Activated naive CD8-positive, alpha-beta T cell treated with anti-CD3 and anti-CD28 coated beads, Interleukin-2, amount 10 ng/mL, durations not matched to agents 7 days and 5 days (primary cell): ENCODE results near the gene STRA6. TPM values are rescaled to one million over a fixed set of nuclear protein-coding genes. Genes with fewer than 3 reads are reported as not detected.

ENCODE experiments used
- ATAC-seq: fragments of 150-1000 bp; cut with Tn5 transposase; one replicate; pipeline ENCODE4 v1.10.0; 2021; ENCODE audit warnings: low read depth, moderate library complexity
- POLR2A ChIA-PET: fragments of 350-600 bp; sonication (Branson Sonifier 250); formaldehyde crosslinking; loops from one replicate; lab custom pipeline; 2021; ENCODE audit warnings: antibody characterized with exemption; lab: Charles Lee
- DNase-seq: peaks from one replicate; pipeline ENCODE4 v3.0.0; 2021
- H3K27ac Mint-ChIP-seq: one replicate; pipeline ENCODE4 v1.8.0; 2022; ENCODE audit warnings: mild to moderate bottlenecking, mixed read lengths
- H3K27me3 Mint-ChIP-seq: one replicate; pipeline ENCODE4 v1.8.0; 2022; ENCODE audit warnings: mild to moderate bottlenecking, moderate library complexity, mixed read lengths
- H3K36me3 Mint-ChIP-seq: one replicate; pipeline ENCODE4 v1.8.0; 2021; ENCODE audit warnings: mild to moderate bottlenecking, mixed read lengths
- H3K4me1 Mint-ChIP-seq: one replicate; pipeline ENCODE4 v1.8.0; 2021; ENCODE audit warnings: mixed read lengths
- H3K4me3 Mint-ChIP-seq: one replicate; pipeline ENCODE4 v1.8.0; 2022; ENCODE audit warnings: mild to moderate bottlenecking, moderate library complexity, mixed read lengths
- H3K9me3 Mint-ChIP-seq: one replicate; pipeline ENCODE4 v1.8.0; 2021; ENCODE audit warnings: mixed read lengths
- total RNA-seq, 2 experiments: library from RNA; stranded (reverse); gene quantifications; one replicate each; pipeline ENCODE4 v1.2.3, GENCODE V29; 2021

The STRA6 gene
- total RNA-seq, 2 experiments from 2014 or later = not detected

DNA sequence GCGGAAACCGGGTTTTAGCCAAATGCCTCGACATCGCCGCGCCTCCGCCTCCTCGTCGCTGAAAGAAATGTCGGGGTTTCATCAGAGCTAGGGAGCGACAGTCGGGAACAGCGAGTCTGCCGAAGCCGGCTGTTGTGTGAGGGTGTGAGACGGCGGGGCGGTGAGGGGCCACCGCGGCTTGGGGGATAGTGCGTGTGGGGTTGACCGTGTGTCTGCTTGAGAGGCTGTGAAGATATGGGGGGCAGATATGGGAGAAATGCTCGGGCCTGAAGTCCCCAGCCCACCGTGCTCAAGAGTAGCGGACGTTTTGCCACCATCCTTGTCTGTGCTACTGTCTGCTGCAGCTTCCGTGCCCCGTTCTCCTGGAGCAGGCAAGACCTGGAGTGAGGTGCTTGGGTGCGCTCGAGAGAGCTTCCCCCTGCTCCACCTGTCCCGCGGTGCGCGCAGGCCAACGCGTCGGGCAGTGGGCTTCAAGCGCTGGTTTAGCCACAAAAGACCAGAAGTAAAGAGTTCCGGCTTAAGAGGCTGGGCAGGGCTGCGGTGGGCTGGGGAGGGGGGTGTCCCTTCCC is 72.9 kb downstream of the STRA6 start:
- peak overlapping the region; percentile 77 for H3K27ac Mint-ChIP-seq
- H3K9me3 Mint-ChIP-seq = no peaks in the 10 kb centered on the region
- peak; percentile 39 for DNase-seq
- no peak for ATAC-seq
- peaks cover 1% of the 10 kb centered on the region for H3K36me3 Mint-ChIP-seq
- POLR2A ChIA-PET = no interaction called here
- H3K27me3 Mint-ChIP-seq = peaks cover 81% of the 10 kb centered on the region
- no peak overlapping the region for H3K4me3 Mint-ChIP-seq
- H3K4me1 Mint-ChIP-seq = peaks cover 12% of the 10 kb centered on the region

Other genes with a start within 250 kb of the STRA6 start
- gene STOML1, start 210.5 kb downstream of the STRA6 start, total RNA-seq = 1 to 10 TPM; 9.4 to 9.5 TPM
- 100 to 1,000 TPM; 118 to 120 TPM for gene PML, start 208.1 kb downstream of the STRA6 start, total RNA-seq
- gene GOLGA6A, start 120.2 kb downstream of the STRA6 start, total RNA-seq = under 1 TPM in 1 of 2 experiments, not detected in 1; 0.40 TPM
- gene ISLR2, start 72.2 kb downstream of the STRA6 start, total RNA-seq = not detected
- gene ISLR, start 29.1 kb downstream of the STRA6 start, total RNA-seq = not detected
- under 1 TPM in 1 of 2 experiments, not detected in 1; 0.17 TPM for gene CCDC33, start 33.5 kb upstream of the STRA6 start, total RNA-seq
- gene CYP11A1, start 164.9 kb upstream of the STRA6 start, total RNA-seq = not detected
- 10 to 100 TPM; 15.2 to 15.8 TPM for gene SEMA7A, start 231.2 kb upstream of the STRA6 start, total RNA-seq